HepG2 (cell line): ENCODE results near the gene ABCB6. TPM values are rescaled to one million over a fixed set of nuclear protein-coding genes. Genes with fewer than 3 reads are reported as not detected.

Experiments
- ATAC-seq: fragments of 200-7000 bp; cut with Tn5 transposase; 3 replicates; pipeline ENCODE4 v1.9.1; 2020; ENCODE audit warnings: mild to moderate bottlenecking, moderate library complexity
- BruUV-seq: library from RNA; stranded (reverse); fragments of 400-500 nt; replicated peaks from 2 replicates; lab custom pipeline; 2021; lab: Mats Ljungman, UMichigan
- CTCF ChIA-PET: fragments of 300-600 bp; formaldehyde crosslinking; extraction: SDS; loops from one replicate; lab custom pipeline; 2021; ENCODE audit warnings: low total read pairs, inconsistent platforms, low intra/inter-chr PET ratio; lab: Yijun Ruan, JAX
- POLR2A ChIA-PET: fragments of 350-600 bp; sonication (Branson Sonifier 250); formaldehyde crosslinking; loops from one replicate; lab custom pipeline; 2020; ENCODE audit warnings: antibody characterized with exemption, inconsistent platforms; lab: Yijun Ruan, JAX
- DNase-seq: peaks from one replicate; pipeline ENCODE4 v3.0.0-alpha.2; 2015; ENCODE audit warnings: low spot score
- FAIRE-seq: peaks from 3 replicates; lab custom pipeline; 2011; peaks lifted over from hg19 to GRCh38; lab: Jason Lieb, UNC
- H2AFZ ChIP-seq: one replicate; pipeline ENCODE4 v1.6.1; 2011; ENCODE audit warnings: low read length, inconsistent platforms
- H3K27ac ChIP-seq: fragments of 300-600 bp; 3 replicates; pipeline ENCODE4 v1.8.0; 2011; ENCODE audit warnings: mixed run types, mild to moderate bottlenecking, mixed read lengths, low read length, inconsistent platforms; ENCODE audit not compliant: insufficient read depth; ENCODE audit errors: extremely low read length
- H3K27me3 ChIP-seq, 2 experiments: fragments of 200-600 bp in 1 of 2; 2 replicates in 1 of 2; 3 replicates in 1 of 2; pipeline versions ENCODE4 v1.6.0 to v1.8.0; 2011; ENCODE audit warnings: low read length in 2 of 2, mild to moderate bottlenecking in 2 of 2, moderate library complexity in 2 of 2, inconsistent platforms in 1 of 2; ENCODE audit not compliant: insufficient read depth in 2 of 2, control insufficient read depth in 1 of 2
- H3K36me3 ChIP-seq, 2 experiments: fragments of 200-600 bp in 1 of 2; replicated peaks in 1 of 2; 2 replicates in 1 of 2; 3 replicates in 1 of 2; pipeline versions ENCODE4 v1.5.1 to v1.8.0; 2011; ENCODE audit warnings: low read length in 2 of 2, inconsistent platforms in 1 of 2; ENCODE audit not compliant: insufficient read depth in 2 of 2, control insufficient read depth in 1 of 2
- H3K4me1 ChIP-seq: 2 replicates; pipeline ENCODE4 v1.5.1; 2012; ENCODE audit warnings: low read length, inconsistent platforms; ENCODE audit not compliant: insufficient read depth
- H3K4me2 ChIP-seq: 2 replicates; pipeline ENCODE4 v1.6.0; 2011; ENCODE audit warnings: low read depth, low read length, inconsistent platforms
- H3K4me3 ChIP-seq, 3 experiments: fragments of 200-600 bp in 1 of 3; sonication (generic), shearing (Covaris generic) in 1 of 3; replicated peaks in 1 of 3; 2 replicates each; pipeline ENCODE4 v1.5.1; 2011 to 2016; ENCODE audit warnings: low read length in 3 of 3, inconsistent platforms in 2 of 3, low read depth in 2 of 3, mild to moderate bottlenecking in 2 of 3, control low read depth in 1 of 3, mixed read lengths in 1 of 3; ENCODE audit not compliant: insufficient read depth in 1 of 3
- H3K79me2 ChIP-seq: one replicate; pipeline ENCODE4 v1.6.1; 2011; ENCODE audit warnings: low read length, inconsistent platforms; ENCODE audit not compliant: insufficient read depth
- H3K9ac ChIP-seq: 2 replicates; pipeline ENCODE4 v1.6.0; 2011; ENCODE audit warnings: mild to moderate bottlenecking, low read depth, low read length, inconsistent platforms; ENCODE audit not compliant: insufficient read depth
- H3K9me3 ChIP-seq: 2 replicates; pipeline ENCODE4 v1.5.1; 2012; ENCODE audit warnings: mild to moderate bottlenecking, low read length
- H4K20me1 ChIP-seq: 2 replicates; pipeline ENCODE4 v1.6.0; 2011; ENCODE audit warnings: inconsistent platforms, mild to moderate bottlenecking, low read length, moderate library complexity; ENCODE audit not compliant: insufficient read depth
- POLR2AphosphoS2 ChIP-seq: IDR thresholded peaks from 2 replicates; pipeline ENCODE4 v1.6.1; 2011; ENCODE audit warnings: low read depth, low read length, improper control_type of control experiment
- POLR2AphosphoS5 ChIP-seq: IDR thresholded peaks from 2 replicates; pipeline ENCODE4 v1.6.1; 2012; ENCODE audit warnings: low read depth, low read length
- RBM22 ChIP-seq: fragments of 200-400 bp; formaldehyde crosslinking; optimal IDR thresholded peaks from 2 replicates; pipeline ENCODE3; 2017; ENCODE audit warnings: mild to moderate bottlenecking, low read length, moderate library complexity
- SMAD9 ChIP-seq: sonication (generic); formaldehyde crosslinking; IDR thresholded peaks from 2 replicates; pipeline ENCODE4 v1.5.1; 2020; ENCODE audit warnings: mild to moderate bottlenecking, missing genetic modification reagents
- STAG1 ChIP-seq: sonication (generic); formaldehyde crosslinking; IDR thresholded peaks from 2 replicates; pipeline ENCODE4 v1.4.0; 2020; ENCODE audit warnings: missing genetic modification reagents
- ZNF263 ChIP-seq: sonication (generic); formaldehyde crosslinking; IDR thresholded peaks from 2 replicates; pipeline ENCODE4 v1.4.0; 2020; ENCODE audit warnings: missing genetic modification reagents
- ZNF296 ChIP-seq: sonication (generic); formaldehyde crosslinking; conservative IDR thresholded peaks from 2 replicates; pipeline ENCODE4 v1.5.0; 2020; ENCODE audit warnings: mild to moderate bottlenecking, missing genetic modification reagents
- ZNF598 ChIP-seq: sonication (generic); formaldehyde crosslinking; IDR thresholded peaks from 2 replicates; pipeline ENCODE4 v1.5.1; 2020; ENCODE audit warnings: mild to moderate bottlenecking, missing genetic modification reagents, borderline replicate concordance
- WGBS: methylation state at CpG from one replicate; pipeline ENCODE4 v1.1.6; 2017; ENCODE audit warnings: low lambda C conversion rate; 5-methylcytosine and 5-hydroxymethylcytosine counted together
- in situ Hi-C: cut with HindIII; loops from 2 replicates; pipeline ENCODE4 v1.10.0; 2017; ENCODE audit warnings: low pct_unique_long_range_greater_than_20kb; ENCODE audit not compliant: extremely low pct_ligation_motif_present
- intact Hi-C: fragments of 100-400 bp; cut with micrococcal nuclease; formaldehyde crosslinking; loops from one replicate; pipeline ENCODE4 v1.10.0; 2022; ENCODE audit not compliant: unreplicated experiment
- polyA plus RNA-seq, 8 experiments: library from polyadenylated mRNA; depleted of rRNA in 3 of 8; stranded (reverse) in 7 of 8; unstranded in 1 of 8; fragments of >200 nt; fragmentation: Illumina TruSeq in 4 of 8; extraction: Trizol in 4 of 8; gene quantifications; 2 replicates each; pipeline versions ENCODE4 v1.2.1 to v1.2.3, GENCODE V29; 2011 to 2016; ENCODE audit warnings: low read depth in 4 of 8, missing spikeins in 1 of 8, mixed read lengths in 1 of 8; ENCODE audit not compliant: insufficient read depth in 1 of 8
- total RNA-seq, 5 experiments: library from RNA; depleted of rRNA; stranded (reverse); fragments of >200 nt; fragmentation: Illumina TruSeq; extraction: Trizol; gene quantifications; 2 replicates each; pipeline ENCODE4 v1.2.3, GENCODE V29; 2016; ENCODE audit warnings: low read depth in 1 of 5
- TF ChIP-seq, protein P1 (sequence below): sonication (generic); formaldehyde crosslinking; IDR thresholded peaks from 2 replicates; pipeline ENCODE4 v1.5.0; 2020; ENCODE audit warnings: missing genetic modification reagents, mild to moderate bottlenecking, borderline replicate concordance
- TF ChIP-seq, protein P2 (sequence below): sonication (generic); formaldehyde crosslinking; IDR thresholded peaks from 2 replicates; pipeline ENCODE4 v1.5.0; 2020; ENCODE audit warnings: mild to moderate bottlenecking, missing genetic modification reagents, borderline replicate concordance
- TF ChIP-seq, protein P3 (sequence below): sonication (generic); formaldehyde crosslinking; IDR thresholded peaks from 2 replicates; pipeline ENCODE4 v1.5.1; 2020; ENCODE audit warnings: mild to moderate bottlenecking, missing genetic modification reagents, moderate library complexity

The ABCB6 gene
- total and polyA plus RNA-seq, 2 of the 13 experiments (the other 11 are each of a cell fraction or from before 2014, with no cell fraction given), result 91.1 to 137 TPM

DNA sequence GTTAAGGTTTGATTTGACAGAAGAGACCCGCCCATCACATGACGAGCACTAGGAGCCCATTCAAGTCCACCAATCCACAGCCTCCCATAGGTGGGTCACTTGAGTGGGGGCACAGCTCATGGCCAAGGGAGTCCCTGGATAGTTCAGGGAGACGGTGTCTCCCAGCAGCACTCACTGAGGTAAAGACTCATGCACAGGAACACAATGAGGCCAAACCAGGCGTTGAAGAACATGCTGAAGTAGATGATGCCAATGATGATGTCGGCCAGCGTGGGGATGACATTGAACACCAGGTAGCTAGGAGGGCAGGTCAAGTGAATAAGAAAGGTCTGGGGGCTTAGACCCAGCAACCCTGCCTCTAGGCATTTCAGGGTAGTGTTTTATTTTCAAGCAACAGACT, 4.0 kb downstream of the ABCB6 start:
- Histone ChIP-seq H2AFZ (no peak overlapping the region), H3K9me3 (no peaks in the 10 kb centered on the region), H3K4me3 (no peak overlapping the region), H3K4me2 (no peak overlapping the region), H3K36me3 (peaks cover 36 to 59% of the 10 kb centered on the region in 2 experiments), H3K27me3 (no peaks in the 10 kb centered on the region), H3K79me2 (peaks cover 11% of the 10 kb centered on the region), H3K27ac (no peak overlapping the region), H4K20me1 (no peaks in the 10 kb centered on the region), H3K4me1 (peaks cover 61% of the 10 kb centered on the region), H3K9ac (no peak overlapping the region)
- BruUV-seq, result no TSS peak
- WGBS, result 96% methylated on average over 6 of the region's 6 CpGs
- no peak for ATAC-seq
- intact Hi-C loops (no loop called here), in situ Hi-C loops (no loop called here)
- FAIRE-seq, result no peak
- TF ChIP-seq STAG1 (CRISPR knock-in tag) (no peak), RBM22 (peak; percentile 40)
- DNase-seq, result no peak
- ChIA-PET CTCF (no interaction called here), POLR2A (interaction anchor here (1.0 to 6.2 kb wide), 3 partner anchors 7 to 34 kb away, joined by 3 to 196 read pairs (median 65); partner anchors contain the start of genes GLB1L, STK16 and ZFAND2B)

DNA sequence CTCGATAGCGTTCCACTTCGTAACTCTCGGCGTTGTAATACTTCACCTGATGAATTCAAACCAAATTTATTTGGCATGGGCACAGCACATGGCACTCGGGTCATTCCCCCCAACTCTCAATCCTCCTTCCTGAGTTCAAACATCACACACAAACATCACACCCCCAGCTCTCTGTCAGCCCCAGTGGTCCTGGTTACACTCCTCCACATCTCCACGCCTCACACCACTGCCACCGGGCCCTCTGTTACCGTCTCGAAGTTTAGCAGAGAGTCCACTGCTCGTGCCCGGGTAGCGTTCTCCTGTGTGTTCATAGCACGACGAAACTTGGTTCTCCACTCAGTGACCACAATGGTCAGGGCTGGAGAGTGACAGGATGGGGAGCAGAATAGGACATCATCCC, 4.6 kb downstream of the ABCB6 start:
- H3K4me1 ChIP-seq, result peaks cover 64% of the 10 kb centered on the region
- H3K27me3 ChIP-seq, result no peaks in the 10 kb centered on the region
- TF ChIP-seq POLR2AphosphoS2 (0 out of 2 replicates have a peak, but pooled peaks have one; percentile 2), ZNF263 (CRISPR knock-in tag) (no peak), ZNF598 (CRISPR knock-in tag) (peak; percentile 48; the same call in 1 of the 2 replicates), ZNF296 (CRISPR knock-in tag) (no peak), POLR2AphosphoS5 (0 out of 2 replicates have a peak, but pooled peaks have one; percentile 29), SMAD9 (CRISPR knock-in tag) (no peak)
- TF ChIP-seq, protein P1, sequence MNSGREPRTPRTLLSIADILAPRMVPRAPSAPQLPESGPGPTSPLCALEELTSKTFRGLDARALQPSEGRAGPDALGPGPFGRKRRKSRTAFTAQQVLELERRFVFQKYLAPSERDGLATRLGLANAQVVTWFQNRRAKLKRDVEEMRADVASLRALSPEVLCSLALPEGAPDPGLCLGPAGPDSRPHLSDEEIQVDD (CRISPR knock-in tag), result no peak
- TF ChIP-seq, protein P2, sequence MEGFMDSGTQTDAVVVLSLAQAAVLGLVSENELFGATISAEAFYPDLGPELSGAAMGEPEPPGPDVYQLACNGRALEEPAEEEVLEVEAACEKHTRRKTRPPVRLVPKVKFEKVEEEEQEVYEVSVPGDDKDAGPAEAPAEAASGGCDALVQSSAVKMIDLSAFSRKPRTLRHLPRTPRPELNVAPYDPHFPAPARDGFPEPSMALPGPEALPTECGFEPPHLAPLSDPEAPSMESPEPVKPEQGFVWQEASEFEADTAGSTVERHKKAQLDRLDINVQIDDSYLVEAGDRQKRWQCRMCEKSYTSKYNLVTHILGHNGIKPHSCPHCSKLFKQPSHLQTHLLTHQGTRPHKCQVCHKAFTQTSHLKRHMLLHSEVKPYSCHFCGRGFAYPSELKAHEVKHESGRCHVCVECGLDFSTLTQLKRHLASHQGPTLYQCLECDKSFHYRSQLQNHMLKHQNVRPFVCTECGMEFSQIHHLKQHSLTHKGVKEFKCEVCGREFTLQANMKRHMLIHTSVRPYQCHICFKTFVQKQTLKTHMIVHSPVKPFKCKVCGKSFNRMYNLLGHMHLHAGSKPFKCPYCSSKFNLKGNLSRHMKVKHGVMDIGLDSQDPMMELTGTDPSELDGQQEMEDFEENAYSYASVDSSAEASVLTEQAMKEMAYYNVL, result no peak
- TF ChIP-seq, protein P3, sequence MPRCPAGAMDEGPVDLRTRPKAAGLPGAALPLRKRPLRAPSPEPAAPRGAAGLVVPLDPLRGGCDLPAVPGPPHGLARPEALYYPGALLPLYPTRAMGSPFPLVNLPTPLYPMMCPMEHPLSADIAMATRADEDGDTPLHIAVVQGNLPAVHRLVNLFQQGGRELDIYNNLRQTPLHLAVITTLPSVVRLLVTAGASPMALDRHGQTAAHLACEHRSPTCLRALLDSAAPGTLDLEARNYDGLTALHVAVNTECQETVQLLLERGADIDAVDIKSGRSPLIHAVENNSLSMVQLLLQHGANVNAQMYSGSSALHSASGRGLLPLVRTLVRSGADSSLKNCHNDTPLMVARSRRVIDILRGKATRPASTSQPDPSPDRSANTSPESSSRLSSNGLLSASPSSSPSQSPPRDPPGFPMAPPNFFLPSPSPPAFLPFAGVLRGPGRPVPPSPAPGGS (CRISPR knock-in tag), result 0 out of 2 replicates have a peak, but pooled peaks have one; percentile 37
- H3K9me3 ChIP-seq, result no peaks in the 10 kb centered on the region
- H3K9ac ChIP-seq, result no peak overlapping the region
- no peak overlapping the region for H2AFZ ChIP-seq
- H3K4me2 ChIP-seq, result no peak overlapping the region
- H3K27ac ChIP-seq, result no peak overlapping the region
- 97% methylated on average over 15 of the region's 15 CpGs for WGBS
- H3K36me3 ChIP-seq, result peaks cover 36 to 65% of the 10 kb centered on the region in 2 experiments
- DNase-seq (no peak), FAIRE-seq (no peak), ATAC-seq (no peak)
- H3K79me2 ChIP-seq, result peaks cover 11% of the 10 kb centered on the region
- intact Hi-C loops (no loop called here), in situ Hi-C loops (no loop called here)
- H4K20me1 ChIP-seq, result no peaks in the 10 kb centered on the region
- ChIA-PET CTCF (no interaction called here), POLR2A (interaction anchor here (1.0 to 6.2 kb wide), 2 partner anchors 31 to 35 kb away, joined by 3 to 65 read pairs; partner anchors contain the start of genes GLB1L and STK16)
- no peak overlapping the region for H3K4me3 ChIP-seq
- TSS peak; percentile 5 for BruUV-seq
